WTC11 (cell line): Measurements from ENCODE around the gene KLHL35.
"Not testable (repeated sequence)": the region's sequence is repeated elsewhere in the genome, so short reads cannot be mapped to it uniquely, and the experiment has no call there.

Experiments used
- ATF3 ChIP-seq: sonication (generic); formaldehyde crosslinking; conservative IDR thresholded peaks from 2 replicates; pipeline ENCODE4 v1.8.1; 2022; ENCODE audit warnings: mild to moderate bottlenecking, missing genetic modification reagents
- RELA ChIP-seq: sonication (generic); formaldehyde crosslinking; IDR thresholded peaks from 2 replicates; pipeline ENCODE4 v1.8.1; 2022; ENCODE audit warnings: missing genetic modification reagents, mild to moderate bottlenecking, borderline replicate concordance
- USF1 ChIP-seq: sonication (generic); formaldehyde crosslinking; IDR thresholded peaks from 2 replicates; pipeline ENCODE4 v1.8.0; 2022; ENCODE audit warnings: mild to moderate bottlenecking, missing genetic modification reagents

- TF ChIP-seq RELA (CRISPR knock-in tag); USF1; ATF3 (CRISPR knock-in tag): not testable (repeated sequence)
Measured at GRCh38 chr11:75409971-75410370, 23.0 kb downstream of the KLHL35 start.
